Epithelial cell of esophagus (primary cell): Measurements from ENCODE around the gene FAM120A.

Experiments
- DNase-seq: peaks from one replicate; pipeline ENCODE4 v3.0.0; 2010; ENCODE audit warnings: low read depth
- H3K4me3 ChIP-seq: 2 replicates; pipeline ENCODE4 v1.5.1; 2011; ENCODE audit warnings: mild to moderate bottlenecking, low read length, control low read depth
- CTCF ChIP-seq: IDR thresholded peaks from 2 replicates; pipeline ENCODE4 v1.5.1; 2011; ENCODE audit warnings: low read depth, mild to moderate bottlenecking, low read length, control low read depth, inconsistent platforms; ENCODE audit not compliant: insufficient read depth; ENCODE audit errors: missing control alignments

FAM120A gene

GRCh38 chr9:93447655-93448054 lies 3.8 kb upstream of the FAM120A start:
- no peak for DNase-seq
- H3K4me3 ChIP-seq, result no peak overlapping the region
- TF ChIP-seq CTCF, result no peak

- H3K4me3 ChIP-seq, result peak overlapping the region; percentile 88
- no peak for TF ChIP-seq CTCF
- DNase-seq, result peak; percentile 50
These were observed 594 bp downstream of the FAM120A start for GRCh38 chr9:93451849-93452709.

GRCh38 chr9:93452710-93453046 lies 1.2 kb downstream of the FAM120A start:
- DNase-seq, result peak; percentile 22
- H3K4me3 ChIP-seq, result peak overlapping the region; percentile 88
- no peak for TF ChIP-seq CTCF

GRCh38 chr9:93453047-93453914 lies 1.8 kb downstream of the FAM120A start, which contains the start of gene FAM120AOS:
Gene FAM120AOS, minus strand, starts transcription at chr9:93453581. Its CDS starts 872 bp downstream, at chr9:93452709.
- H3K4me3 ChIP-seq, result peak within 1 kb of the TSS; percentile 88
- no peak for TF ChIP-seq CTCF
- peak; percentile 98 for DNase-seq

GRCh38 chr9:93456022-93456421 lies 4.5 kb downstream of the FAM120A start:
- DNase-seq, result no peak
- H3K4me3 ChIP-seq, result no peak overlapping the region

GRCh38 chr9:93456504-93456903 lies 5.0 kb downstream of the FAM120A start:
- DNase-seq, result no peak
- H3K4me3 ChIP-seq, result no peak overlapping the region
- no peak for TF ChIP-seq CTCF

More at GRCh38 chr9:93456022-93456421, 4.5 kb downstream of the FAM120A start:
- TF ChIP-seq CTCF, result no peak
